HG03432 (cell line): ENCODE measurements around the gene ENOX2.

Experiments
- ATAC-seq: cut with Tn5 transposase; IDR thresholded peaks from one replicate; pipeline ENCODE4 v1.9.1; 2021; ENCODE audit warnings: mild to moderate bottlenecking, moderate library complexity; ENCODE audit not compliant: unreplicated experiment

The ENOX2 gene

DNA sequence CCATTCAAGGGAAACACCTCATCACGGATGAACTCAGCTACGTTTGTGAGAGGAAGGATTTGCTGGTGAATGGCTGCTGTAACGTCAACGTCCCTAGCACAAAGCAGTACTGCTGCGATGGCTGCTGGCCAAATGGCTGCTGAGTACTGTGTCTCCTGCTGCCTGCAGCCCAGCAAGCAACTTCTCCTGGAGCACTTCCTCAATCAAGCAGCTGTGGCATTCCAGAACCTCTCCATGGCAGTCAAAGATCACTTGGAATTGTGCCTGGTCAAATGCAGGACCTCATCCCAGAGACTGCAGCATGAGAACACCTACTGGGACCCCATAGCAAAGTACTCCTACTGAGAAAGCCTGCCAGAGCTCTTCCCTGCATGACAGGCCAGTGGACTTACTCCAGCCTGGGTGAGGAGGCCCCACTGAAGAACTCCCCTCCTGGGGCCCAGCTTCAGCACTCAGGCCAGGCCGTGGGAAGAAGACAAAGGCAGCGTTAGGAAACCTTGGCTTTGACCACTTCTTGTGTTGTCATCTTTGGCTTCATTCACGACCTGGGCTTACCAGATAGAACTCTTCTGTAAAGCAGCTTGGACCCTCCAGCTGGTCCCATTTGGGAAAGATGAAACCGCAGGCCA, 256.9 kb downstream of the ENOX2 start:
- ATAC-seq = no peak

DNA sequence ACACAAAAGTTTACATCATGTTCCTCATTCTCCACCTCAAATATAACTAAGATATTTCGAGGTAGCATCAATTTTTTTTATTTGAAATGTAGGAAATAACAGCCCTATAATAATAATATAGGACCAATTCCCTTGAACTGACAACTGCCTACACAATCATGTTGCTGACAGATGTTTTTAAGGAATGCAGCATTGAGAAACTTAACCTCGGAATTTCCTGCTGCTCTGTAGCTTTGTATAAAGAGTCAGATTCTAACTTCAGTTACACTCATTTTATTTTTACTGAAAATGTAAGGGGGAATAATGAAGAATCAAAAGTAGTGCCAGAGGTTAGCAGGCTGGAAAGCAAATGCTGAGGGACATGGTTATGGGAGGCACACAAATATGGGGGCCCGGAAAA, 265.4 kb downstream of the ENOX2 start:
- no peak for ATAC-seq

DNA sequence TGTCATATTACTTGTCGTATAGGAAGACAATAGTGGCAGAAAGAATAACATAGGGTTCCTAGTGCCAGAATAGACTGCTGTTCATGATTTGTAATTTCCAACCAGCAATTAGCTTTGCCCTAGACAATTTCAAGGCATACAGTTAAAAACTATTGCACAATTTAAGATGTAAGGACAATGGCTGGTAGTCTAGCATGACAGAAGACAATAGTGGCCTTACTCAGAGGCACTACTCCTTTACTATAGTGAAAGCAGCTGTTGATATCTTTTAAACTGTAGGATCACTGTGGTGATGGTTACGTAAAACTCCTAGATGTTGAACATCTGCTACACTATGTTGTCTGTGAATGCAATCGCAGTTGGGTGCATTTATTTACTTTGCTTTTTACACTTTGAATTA, 266.7 kb downstream of the ENOX2 start:
- no peak for ATAC-seq

DNA sequence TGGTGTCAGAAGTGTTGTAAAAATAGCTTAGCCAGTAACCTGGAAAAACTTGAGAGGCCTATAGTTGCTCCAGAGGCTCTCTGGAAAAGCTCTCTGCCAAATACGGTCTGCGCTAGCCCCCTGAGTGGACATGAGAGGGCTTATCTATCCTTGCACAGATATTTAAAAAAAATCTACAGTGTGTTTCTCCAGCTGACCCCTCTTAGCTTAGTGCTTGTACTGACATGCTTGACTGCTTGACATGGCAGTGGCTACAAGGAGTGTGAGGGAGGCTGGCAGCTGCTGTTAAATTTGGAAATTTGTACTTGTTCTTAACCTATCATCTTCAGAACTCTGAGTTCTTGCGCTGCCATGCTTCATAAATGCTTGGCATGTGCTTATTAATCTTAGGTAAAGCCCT, 272.0 kb downstream of the ENOX2 start:
- ATAC-seq = no peak

DNA sequence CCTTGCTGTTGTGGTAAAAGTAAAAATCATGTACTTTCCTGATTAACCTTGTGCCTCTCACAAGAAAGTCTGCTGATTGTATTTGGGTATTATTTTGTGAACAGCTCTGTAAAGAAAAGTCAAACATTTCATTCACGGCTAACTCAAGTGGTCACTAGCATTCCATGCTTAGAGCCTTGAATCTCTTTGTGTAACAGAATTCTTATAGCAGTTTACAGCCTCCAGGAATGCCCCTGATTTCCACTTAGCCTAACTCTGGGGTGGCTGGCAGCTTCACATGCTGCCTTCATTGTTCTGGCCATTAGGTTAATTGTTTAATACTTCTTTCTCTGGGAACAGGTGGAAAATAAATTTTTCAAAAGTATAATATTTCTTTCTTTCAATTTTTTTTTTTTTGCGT, 274.5 kb downstream of the ENOX2 start:
- no peak for ATAC-seq

DNA sequence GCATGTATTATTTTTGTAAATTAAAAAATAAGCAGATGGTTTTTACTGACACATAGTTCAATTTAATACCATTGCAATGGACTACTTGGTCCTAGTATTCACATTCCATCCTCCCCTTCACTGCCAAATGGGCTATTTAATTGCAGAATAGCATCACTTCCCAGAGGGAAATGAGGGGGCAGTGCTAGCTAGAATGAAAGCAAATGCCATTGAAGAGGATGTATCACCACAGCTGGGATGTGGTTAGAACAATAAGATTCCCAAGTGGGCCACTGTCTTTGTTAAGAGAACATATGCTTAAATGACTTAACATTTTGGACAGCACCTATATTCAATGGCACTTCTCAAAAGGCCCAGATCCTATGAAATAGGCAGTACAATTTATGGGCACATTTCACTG, 276.5 kb downstream of the ENOX2 start:
- ATAC-seq = no peak

DNA sequence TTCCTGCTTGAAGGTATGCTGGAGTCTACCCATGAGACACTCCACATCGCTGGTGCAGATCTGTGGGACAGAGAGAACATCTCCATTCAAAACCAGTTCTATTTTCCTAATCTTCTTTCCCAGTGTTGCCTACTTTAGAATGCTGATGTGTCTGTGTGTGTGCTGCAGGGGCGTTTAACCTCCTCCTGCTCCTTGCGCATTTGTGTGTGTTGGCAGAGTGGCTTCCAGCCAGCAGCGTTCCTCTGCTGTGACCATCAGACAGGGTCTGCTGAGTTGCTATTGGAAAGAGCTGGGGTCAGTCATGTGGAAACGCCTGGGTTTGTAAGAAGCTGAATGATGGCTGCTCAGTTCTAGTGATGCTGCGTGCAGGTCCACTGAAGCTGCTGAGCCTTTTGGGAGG, 277.6 kb downstream of the ENOX2 start:
- no peak for ATAC-seq

DNA sequence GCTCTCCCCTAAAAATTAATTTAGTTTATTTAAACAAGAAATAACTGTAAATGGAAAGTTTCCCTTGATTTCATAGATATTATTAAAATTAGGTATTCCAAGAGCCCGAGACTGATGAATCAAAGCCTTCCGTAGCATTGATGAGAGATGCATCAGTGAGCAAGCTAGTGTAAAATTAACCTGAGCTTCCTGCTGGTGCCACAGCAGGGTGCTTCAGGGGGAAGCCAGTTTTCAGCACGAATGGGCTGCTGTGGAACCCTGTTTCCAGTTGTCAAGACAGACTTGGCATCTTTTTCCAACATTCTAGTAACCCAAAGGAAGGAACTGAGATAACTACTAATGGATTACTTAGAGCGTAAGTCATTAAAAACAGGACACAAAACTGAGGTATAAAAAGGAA, 279.5 kb downstream of the ENOX2 start:
- peak; percentile 42 for ATAC-seq

DNA sequence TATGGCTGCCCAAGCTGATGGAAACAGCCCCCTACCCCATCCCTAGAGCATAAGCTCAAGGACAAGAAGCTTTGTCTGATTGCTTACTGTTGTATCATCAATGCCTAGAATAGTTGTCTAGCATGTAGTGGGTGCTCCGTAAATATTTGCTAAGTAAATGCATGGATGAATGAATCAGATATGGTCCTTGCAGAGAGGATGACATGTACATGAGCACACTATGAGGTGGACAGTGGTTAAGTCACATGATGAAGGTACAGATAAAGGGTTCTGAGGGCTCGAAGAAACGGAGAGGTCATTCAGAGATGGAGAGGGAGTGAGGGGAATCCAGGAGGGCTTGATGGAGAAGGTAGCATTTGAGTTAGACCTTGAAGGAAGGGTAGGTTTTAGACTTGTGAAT, 287.1 kb downstream of the ENOX2 start:
- no peak for ATAC-seq

DNA sequence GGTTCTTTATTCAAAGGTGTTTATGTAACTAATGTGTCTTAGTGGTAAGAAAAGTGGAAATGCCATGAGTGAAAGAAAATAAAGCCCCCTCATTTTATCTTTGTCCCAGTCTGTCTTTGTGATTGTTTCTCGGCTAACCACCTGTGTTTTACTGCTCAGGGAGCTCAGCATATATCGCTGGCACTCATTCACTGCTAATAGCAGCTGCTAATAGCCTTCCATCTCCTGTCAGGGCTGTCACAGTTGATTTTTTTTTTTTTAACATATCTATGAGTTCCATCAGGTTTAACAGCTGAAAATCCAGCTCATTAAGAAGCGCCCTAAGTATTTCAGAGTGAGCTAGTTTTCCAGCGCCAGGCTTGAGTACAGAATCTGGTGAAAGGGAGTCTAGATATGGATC, 295.6 kb downstream of the ENOX2 start:
- ATAC-seq = no peak

DNA sequence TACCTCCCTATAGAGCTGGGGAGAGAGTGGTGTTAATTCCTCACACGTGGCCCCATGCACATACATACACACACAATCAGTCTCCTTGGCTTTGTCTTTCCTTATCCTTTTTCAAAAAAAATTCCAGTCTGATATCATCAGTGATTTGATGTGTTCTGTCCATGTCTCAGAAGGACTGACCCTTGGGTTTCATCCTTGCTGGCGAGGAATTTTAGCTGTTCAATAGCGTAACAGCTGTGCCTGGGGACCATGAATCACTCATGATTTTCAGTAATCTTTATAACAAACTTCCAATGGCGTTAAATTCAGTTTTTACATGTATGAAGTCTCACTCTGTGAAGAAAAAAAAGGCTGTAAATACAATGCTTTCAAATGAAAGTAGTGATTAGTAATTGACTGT, 296.6 kb downstream of the ENOX2 start:
- ATAC-seq = no peak

DNA sequence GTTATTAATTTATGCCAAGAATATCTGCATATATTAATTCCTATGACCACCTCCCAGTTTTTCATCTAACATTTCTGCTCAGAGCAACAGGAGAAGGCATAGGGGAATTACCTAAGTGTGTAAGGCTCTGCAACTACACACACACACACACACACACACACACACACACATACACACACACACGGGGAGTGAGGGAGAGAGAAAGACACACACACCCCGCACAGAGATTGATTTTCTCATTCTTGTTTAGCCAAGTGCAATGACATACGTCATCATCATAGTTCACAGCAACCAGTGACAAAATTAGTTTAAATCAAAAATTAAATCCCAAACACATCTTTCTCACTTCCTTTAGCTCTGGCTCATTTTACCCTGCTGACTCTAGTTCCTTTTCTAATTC, 298.1 kb downstream of the ENOX2 start:
- no peak for ATAC-seq

DNA sequence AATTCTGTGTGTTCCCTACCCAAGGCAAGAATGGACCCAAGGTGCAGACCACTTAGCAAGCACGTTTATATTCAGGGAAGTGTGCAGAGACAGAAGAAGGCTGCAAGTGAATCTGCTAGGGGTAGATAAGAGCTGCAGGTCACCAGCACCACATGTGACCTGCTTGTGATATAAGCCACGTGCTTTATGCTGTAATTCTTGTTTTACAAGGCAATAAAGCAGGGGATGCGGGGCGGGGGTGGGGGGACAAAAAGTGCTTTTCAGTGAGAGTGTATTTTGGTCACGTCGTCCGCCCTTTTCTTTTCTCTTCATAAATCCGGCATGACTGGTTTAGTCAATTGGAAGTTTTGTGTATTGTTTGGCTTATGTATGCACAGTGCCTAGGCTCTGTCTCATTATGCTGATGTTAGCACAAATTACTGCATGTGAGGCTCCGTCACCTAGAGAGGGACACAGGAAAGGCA, 308.5 kb downstream of the ENOX2 start:
- no peak for ATAC-seq

DNA sequence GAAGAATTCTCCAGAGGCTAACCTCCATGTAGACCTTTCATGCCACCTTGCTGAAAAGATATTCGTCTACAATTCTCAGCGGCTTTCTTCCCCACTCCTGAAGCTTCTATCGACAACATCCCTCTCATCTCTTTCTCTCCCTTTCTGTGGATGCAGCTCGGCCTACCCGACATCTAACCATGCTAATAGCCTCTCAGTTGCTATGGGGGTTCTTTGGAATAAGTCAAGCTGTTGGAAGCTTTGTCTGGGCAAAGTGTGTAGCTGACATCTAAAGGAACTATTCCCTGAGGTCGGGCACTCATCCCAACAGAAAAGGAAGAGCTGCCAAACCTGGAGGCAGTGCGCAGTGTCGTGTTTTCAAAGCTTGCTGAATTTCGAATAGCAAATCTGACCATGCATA, 309.1 kb downstream of the ENOX2 start:
- ATAC-seq = no peak

DNA sequence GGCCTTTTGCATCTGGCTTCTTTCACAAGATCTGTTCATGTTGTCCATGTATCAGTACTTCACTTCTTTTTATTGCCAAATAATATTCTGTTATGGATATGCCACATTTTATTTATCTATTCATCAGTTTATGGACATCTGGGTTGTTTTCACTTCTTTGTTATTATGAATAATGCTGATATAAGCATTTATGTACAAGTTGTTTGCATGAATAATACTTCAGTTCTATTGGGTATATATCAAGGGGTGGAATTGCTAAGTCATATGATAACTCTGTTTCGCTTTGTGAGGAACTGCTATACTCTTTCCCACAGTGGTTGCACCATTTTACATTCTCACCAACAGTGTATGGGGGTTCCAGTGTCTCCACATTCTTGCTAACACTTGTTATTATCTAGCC, 310.8 kb downstream of the ENOX2 start:
- no peak for ATAC-seq

DNA sequence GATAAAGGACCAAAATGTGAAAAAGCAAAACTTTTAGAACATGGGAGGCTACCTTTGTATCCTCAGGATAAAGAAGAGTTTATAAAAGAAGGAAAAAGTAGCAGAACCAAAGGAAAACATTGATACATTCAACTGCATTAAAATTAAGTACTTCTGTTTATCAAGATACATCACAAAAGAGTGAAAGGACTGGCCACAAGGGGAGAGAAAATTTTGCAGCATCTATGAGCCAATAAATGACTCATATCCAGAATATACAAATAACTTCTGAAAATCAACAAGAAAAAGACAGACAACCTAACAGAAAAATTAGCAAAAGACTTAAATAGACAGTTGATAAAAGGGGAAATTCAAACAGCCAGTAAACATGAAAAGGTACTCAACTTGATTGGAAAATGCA, 324.1 kb downstream of the ENOX2 start:
- no peak for ATAC-seq

DNA sequence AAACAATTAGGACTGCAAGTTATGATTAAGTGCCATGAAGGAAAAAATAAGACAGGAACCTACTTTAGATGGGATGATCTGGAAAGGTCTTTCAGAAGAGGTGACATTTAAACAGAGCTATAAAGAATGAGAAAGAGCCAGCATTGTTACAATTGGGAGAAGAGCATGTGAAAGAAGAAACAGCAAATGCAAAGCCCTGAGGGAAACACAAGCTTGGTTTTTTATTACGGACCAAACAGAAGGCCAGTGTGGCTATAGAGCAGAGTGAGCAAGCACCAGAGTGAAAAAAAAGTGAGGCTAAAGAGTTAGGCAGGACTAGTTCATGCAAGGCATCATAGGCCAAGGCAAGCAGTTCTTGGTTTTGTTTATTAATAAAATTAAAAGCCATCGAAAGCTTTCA, 325.6 kb downstream of the ENOX2 start:
- no peak for ATAC-seq

DNA sequence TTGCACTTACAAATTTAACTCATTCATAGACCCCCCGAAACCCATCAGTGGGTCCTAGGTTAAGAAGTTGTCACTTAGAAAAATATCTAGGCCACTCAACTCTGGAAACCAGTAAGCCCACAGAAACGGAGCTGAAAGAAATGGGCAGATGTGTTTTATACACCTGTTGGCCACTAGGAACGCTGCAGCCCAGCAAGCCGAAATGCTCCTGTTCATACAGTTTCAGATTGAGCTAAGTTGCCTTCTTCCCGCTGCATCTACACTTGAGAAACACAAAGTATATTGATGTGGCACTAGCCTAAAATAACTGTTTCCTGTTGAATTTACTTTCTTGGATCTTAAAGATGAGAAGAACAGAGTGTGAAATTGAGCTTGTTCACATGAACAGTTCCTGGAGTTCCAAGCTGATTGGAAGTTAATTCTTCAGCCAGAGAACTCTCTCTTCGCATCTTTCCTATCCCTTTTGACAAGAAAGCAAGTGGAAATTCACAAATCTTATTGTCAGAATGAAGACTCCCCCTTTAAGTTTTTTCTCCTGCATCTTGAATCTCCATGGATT, 327.1 kb downstream of the ENOX2 start:
- peak; percentile 86 for ATAC-seq
